NCI-H2227 (cell line): ENCODE measurements around the gene EPB41.

Source experiments
- DNase-seq: peaks from one replicate; lab custom pipeline; 2025; ENCODE audit not compliant: unreplicated experiment; lab: John Stamatoyannopoulos, UW

EPB41 gene

DNA sequence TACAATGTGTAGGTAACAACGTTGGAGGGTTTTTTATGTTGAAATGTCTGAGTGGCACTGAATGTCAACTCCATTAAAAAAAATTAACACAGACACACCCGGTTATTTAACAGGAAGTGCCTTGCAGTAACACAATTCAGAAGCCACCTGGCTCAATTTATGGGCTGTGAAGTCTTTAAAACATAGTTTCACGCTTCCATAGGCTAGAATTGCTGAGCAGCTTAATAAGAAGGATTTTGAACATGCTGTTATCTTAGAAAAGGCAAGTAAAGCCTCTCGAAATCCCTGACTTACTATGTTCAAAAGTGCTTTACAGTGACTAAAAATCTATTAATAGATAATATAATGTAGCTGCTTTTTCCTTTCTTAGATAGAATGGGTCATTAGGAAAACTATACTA, 247.7 kb downstream of the EPB41 start:
- DNase-seq, result no peak

DNA sequence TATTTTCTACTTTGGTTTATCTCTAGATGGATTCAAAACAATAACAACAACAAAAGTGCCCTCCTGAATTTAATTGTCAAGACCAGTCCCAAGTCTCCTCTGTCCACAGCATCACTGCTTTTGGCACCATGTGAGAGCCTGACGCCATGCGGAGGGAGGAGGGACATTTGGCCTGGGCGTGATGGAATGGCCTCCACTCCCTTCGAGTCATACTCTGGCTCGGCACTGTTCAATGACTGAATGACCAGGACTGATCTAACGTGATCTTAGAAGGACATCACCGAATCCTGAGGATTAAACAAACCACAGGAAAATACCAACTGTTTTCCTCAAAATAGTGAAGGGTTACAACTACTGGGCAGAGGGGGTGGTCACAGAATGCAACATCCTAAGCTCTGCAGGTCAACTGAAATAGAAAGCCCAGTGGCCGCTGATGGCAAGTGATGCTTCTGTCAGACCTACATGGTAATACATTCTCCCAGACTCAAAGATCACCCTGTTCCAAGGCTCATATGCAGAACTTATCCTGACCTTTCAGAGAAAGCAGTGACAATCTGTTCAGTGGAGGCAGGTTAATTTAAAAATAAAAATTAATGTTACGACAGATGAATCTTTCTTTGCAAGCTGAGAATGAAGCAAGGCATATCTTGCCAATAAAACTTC, 248.2 kb downstream of the EPB41 start:
- no peak for DNase-seq

GRCh38 chr1:29164588-29164987, 250.2 kb downstream of the EPB41 start:
- DNase-seq, result no peak

- no peak for DNase-seq
Observed at GRCh38 chr1:29166291-29166878, 252.0 kb downstream of the EPB41 start.

- no peak for DNase-seq
Observed at GRCh38 chr1:29167904-29168303, 253.5 kb downstream of the EPB41 start.
